Pulmonary artery endothelial cell (primary cell): ENCODE measurements around the gene MAPKAPK3. TPM values are rescaled to one million over a fixed set of nuclear protein-coding genes. Genes with fewer than 3 reads are reported as not detected.
"Not testable (repeated sequence)": the region's sequence is repeated elsewhere in the genome, so short reads cannot be mapped to it uniquely, and the experiment has no call there.

ENCODE experiments used
- DNase-seq: peaks from one replicate; pipeline ENCODE4 v3.0.0-alpha.2; 2011; ENCODE audit warnings: low read depth, low spot score
- total RNA-seq: library from RNA; depleted of rRNA; stranded (reverse); fragments of >200 nt; gene quantifications from 2 replicates; pipeline ENCODE4 v1.2.3, GENCODE V29; 2014

The MAPKAPK3 gene
- total RNA-seq, 1 donor from 2014 or later = 32.4 TPM

DNA sequence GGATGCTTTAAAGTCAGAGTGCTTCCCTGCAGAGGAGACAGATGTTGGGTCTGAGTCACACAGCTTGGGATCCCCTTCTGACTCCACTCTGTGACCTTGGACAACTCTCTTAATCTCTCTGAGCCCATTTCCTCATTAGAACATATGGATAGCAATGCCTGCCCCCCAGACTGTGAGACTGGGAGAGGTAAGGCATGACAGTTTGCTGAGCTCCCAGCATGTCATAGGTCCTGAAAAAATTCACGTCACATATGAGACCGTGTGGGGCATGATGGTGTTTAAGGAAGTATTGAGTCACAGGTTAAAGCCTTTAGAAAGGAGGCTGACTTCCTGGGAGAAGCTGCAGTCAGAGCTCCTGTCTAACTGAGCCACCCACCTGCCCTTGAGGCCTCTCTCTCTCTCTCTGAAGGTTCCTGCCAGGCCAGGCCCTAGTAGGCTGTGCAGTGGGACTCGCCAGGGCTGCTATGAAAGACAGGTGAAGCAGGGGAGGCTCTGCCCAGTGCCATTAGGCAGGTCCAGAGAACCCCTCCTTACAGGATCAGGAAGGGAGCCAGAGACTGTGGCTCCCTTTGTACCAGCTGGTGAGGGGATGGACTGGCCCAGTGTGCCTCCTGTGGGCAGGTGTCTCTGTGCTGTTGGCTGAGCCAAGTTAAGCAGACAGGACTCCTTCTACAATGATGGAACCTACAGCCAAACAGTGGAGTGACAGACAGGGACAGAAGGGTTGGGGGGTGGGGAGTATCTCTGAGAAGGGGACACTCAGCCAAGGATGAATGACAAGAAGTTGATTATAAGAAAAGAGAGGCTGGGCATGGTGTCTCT is 38.3 kb downstream of the MAPKAPK3 start:
- DNase-seq = no peak

DNA sequence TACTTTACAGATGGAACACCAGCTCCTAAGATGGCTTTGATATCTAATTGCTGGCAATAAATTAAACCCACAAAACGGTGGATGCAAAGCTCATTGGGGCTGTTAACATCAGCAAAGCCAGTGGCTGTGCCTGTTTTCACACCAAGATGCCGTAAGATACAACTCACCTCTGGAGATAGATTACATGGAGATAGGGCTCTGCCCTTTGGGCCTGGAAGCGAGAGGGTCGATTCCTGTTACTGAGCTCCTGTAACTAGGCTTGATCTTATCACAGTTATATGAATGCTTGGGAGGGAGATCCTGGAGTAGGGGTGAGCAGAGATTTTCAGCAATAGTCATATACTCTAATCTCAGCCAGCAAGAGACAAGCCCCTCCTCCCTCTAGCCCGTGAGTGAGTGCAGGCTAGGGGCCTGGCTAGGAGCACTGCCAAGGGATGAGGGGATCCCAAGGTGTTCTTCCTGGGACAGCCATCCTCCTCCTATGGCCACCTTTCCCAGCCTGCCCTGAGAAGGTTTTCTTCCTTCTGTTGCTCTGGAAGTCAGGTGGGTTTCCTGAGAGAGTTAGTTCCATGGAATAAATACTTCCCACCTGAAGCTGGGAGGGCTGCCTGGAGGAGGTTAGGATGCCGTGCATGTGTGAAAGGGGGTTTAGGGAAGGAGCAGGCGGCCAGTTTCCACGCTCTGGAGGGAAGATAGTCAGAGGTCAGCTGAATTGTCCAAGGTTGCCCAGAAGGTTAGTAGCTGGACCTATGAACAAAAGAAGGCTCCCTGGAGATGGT is 39.7 kb downstream of the MAPKAPK3 start:
- no peak for DNase-seq

DNA sequence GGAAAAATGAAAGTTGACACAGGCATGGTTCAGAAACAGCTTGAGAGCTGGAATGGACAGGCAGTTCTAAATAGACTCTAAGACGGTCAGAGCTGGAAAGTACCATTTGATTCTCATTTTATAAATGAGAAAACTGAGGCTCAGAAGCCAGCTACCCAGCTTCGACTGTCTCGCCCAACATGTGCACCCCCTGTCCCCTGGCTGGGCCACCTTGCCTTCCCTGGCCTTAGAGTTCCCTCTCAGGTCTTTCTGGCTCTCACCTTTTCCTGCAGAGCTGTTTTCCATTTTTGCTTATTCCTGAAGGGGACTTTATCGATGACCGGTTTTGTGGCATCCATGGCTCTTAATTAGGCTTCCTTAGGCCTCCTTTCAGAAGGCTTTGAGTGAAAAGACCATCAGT is 40.5 kb downstream of the MAPKAPK3 start:
- no peak for DNase-seq

DNA sequence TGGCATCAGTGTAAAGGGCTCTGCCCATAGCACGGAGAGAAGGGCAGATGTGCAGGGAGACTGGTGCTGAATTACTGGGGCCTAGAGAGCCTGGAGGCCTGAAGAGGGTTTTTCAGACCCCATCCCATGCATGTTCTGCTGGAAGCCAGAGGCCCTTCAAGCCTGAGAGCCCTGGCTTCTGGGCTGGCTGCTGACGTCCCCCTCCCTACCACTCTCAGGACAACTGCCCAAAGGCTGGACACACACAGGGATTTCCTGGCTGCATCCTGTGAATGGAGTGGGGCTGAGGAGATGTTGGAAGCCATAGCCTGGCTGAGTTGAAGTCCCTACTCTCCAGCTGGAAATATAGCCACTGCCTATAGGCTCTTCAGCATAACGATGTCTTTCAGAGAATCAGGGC is 40.9 kb downstream of the MAPKAPK3 start:
- DNase-seq = no peak

DNA sequence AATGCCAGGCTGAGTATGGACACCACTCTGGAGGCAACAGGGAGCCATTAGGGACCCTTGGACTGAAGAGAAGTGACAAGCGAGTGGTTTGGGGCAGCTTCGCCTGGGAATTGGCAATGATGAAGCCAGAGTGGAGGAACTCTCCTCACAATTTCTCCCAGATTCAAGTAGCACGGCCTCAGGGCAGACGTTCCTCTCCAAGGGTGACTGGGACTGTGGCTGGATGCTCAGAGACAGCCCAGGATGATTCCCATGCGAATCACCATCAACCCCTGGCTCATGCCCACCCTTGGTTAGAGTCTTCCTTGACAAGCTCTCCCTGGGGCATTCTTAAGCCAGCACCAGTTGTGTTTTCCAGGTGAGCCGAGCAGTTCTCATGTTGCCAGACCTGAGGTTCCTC is 41.5 kb downstream of the MAPKAPK3 start:
- DNase-seq = no peak

DNA sequence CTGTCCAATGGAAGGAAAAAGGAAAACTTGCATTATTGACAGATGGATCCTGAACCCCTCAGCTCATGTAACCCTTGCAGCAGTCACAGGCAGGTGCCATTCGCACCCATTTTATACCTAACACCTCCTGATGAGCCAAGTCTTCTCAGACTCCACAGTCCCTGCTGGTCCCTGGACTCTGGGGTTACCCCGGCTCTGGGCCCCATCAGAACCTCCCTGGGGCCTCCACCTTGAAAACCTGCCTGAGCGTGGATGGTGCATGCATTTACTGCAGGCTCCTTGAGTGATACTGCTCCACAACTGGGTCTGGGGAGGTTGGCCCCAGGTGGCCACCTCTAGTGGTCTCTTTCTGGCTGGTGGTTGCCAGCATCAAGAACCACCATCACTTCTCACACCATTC is 41.9 kb downstream of the MAPKAPK3 start:
- DNase-seq = no peak

DNA sequence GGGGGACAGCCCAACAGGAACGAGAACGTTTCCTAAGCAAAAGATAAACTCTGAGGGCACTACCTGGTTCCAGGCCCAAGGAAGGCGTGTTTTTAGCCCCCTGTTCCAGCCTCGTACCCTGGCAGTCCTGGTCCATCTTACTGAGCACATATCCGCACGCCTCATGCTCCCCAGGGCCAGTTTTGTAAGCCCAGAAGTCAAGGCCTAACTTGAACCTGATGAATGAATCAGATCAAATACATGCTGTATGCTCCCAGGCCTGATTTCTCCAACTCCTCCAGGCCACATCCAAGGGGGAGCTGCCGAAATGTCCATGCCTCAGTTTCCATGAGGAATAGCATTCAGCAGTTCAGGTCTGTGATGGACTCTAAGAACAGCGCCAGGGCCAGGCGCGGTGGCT is 43.4 kb downstream of the MAPKAPK3 start:
- no peak for DNase-seq

DNA sequence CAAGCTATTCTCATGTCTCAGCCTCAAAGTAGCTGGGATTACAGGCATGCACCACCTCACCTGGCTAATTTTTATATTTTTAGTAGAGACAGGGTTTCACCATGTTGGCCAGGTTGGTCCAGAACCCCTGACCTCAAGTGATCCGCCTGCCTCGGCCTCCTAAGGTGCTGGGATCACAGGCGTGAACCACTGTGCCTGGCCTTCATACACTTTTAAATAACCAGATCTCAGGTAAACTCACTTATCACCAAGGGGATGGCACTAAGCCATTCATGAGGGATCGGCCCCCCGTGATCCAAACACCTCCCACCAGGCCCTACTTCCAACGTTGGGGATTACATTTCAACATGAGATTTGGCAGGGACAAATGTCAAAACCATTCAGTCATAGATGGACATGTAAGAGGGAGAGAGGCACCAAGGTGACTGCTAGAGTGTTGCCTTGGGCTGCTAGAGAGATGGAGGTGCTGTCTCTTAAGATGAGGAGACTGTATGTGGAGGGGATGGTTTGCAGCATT is 44.4 kb downstream of the MAPKAPK3 start:
- no peak for DNase-seq

DNA sequence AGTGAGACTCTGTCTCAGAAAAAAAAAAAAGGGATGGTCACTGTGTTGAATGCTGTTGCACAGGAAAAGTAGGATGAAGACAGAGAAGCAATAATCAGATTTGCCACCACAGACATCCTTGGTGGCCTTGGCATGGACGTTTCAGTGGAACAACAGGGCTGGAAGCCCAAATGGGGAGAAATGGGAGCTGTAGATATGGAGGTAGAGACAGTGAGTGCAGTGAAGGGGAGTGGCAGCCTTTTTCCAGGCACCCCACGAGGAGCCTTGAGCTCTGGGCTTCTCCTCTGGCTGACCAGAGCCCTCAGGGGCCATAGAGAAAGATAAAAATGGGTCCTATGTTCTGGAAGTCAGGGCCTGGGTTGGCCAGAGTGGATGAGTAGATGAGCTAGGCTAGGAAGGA is 45.5 kb downstream of the MAPKAPK3 start:
- no peak for DNase-seq

DNA sequence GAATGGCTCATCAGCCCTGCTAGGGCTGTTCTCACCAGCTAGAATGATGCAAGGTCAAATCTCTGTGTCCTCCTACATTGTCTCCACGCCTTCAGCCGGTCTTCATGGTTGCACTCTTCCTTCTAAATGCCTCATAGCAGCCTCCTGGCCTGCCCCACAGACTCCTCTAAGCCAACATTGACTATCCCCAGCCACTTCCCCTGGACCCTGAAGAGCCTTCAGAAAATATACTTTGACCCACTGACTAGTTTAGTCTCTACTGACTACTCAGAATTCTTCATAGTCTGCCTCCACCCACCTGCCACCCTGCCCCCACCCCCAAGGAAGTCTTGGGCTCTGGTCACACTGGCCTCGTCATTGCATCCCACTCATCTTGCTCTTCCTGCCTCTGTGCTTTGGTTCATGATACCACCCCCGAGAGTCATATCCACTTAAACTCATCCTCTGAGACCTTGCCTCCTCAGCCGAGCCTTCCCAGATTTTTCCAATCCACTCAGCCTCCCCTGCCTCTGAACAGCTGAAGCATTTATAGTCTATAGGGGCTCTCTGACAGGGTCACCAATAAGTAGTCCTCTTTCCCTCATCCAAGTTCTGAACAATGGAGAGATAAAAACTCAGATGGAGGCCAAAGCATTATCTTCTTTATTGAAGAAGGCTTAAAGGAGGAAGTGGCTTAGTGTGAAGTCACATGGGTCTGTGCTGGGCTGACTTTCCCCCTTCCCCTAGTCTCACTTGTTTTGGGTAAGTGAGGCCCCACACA is 48.3 kb downstream of the MAPKAPK3 start:
- DNase-seq = no peak

DNA sequence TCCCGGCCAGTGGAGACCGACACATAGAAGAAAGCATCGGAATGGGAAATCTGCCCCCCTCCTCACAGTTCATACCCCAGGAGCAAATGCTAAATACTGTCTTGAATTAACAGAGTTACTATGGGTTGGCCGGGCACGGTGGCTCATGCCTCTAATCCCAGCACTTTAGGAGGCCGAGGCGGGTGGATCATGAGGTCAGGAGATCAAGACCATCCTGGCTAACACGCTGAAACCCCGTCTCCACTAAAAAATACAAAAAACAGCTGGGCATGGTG is 48.8 kb downstream of the MAPKAPK3 start:
- not testable (repeated sequence) for DNase-seq

DNA sequence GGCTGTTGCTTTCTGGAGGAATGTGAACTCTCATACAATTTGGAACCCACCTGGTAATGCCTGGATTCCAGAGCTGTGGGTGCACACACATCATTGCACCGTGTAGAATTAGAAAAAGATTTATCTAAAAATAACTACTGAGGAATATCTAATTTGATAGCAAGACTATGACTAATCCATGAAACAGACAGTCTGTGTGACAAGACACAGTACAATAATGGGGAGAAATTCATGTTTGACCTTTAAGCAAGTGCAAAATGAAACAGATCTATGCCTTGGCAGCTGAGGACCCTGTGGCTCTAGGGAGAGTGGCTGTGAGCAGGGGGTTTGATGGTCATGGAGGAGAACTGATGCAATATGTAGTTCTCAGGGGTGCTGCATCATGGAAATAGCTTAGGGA is 49.9 kb downstream of the MAPKAPK3 start:
- no peak for DNase-seq

DNA sequence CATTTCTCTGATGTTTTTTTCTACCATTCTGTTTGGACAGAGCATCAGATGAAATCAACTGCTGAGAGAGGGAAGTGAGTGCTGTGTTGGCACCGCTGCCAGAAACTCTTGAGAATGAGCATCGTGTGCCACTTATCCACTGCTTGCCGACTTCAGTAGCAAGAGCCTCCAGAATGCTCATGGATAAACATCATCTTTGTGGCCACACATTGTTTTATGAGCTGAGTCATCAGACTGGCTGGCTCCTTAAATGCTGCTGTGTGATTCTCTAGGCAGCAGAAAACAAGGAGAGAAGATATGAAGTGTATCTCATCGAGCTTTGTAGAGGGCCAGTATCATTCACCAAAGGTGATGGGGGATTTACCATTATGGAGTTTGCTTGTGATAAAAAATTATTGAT is 54.4 kb downstream of the MAPKAPK3 start:
- peak; percentile 11 for DNase-seq

DNA sequence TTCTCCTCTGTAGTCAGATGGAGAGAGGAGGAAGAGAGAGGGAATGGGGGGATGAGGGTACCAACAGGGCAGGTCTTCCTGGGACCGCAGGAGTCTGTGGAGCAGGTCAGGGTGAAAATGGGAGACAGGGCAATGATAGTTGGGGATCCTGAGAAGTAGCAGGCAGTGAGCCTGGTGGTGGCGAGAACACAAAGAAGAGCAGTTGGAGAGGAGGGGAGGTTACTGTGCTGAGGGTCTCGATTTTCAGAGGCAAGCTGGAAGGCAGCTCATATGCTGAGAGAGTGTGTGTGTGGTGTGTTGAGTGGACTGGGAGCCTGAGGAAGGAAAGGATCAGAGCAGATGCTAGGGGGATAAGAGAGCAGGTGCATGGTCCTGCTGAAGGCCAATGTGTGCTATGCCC is 55.7 kb downstream of the MAPKAPK3 start:
- no peak for DNase-seq

DNA sequence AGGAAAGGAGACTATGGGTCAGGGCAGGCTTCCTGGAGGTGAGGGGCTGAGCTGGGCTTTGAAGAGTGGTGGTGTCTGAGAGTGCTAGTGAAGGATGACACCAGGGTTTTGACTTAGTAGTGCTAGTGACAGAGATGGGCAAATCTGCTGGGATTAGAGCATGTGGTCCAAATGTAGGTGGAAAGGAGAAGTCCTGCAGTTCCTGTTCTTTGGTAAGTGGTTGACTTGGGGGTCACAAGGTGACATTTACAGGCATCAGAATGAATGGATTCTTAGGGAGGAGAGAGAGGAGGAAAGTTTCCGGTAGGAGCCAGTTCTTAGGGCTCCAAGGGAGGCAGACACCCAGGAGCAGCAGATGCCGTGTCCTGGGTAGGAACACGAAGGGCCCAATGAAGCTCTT is 57.0 kb downstream of the MAPKAPK3 start:
- DNase-seq = no peak

DNA sequence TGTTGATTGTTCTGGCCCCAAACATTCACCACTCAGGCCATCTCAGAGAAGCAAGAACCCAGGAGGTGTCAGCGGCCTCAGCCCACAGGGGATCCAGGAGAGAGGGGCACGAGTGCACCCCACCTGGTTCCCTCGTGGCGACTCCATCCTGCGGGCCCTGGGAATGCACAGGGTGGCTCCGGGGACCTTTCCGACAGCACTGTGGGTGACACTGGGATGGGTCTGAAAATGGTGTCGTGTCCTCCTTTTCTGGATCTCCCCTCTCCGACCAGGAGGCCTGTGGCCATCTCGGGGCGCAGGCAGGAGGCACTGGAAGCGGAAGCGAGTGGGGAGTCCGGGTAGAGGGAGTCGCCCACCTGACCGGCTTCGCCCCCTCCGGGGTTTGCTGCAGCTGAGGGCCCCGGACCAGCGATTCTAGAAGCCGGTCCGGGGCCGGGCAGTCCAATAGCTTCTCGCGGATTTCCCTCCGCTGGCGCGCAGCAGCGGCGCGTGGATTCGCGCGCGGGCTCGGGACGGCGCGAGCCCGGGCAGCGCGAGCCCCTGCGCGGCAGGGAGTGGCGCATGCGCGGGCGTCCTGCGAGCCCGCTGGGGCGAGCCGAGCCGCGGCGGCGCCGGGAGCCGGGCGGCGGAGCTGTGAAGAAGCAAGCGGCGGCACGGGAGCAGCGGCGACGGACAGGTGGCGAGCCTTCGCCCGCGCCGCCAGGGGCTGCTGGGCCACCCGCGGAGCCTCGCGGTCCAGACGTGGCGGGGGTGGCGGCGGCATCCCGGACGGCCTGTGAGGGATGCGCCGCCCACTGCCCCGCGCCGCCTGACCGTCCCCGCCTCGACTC is 57.6 kb downstream of the MAPKAPK3 start, which contains the start of gene DOCK3:
Gene DOCK3, plus strand, starts transcription at position 579 of the 830 bp plus-strand sequence. CDS start 337 bp downstream, outside the sequence.
- DNase-seq = no peak

DNA sequence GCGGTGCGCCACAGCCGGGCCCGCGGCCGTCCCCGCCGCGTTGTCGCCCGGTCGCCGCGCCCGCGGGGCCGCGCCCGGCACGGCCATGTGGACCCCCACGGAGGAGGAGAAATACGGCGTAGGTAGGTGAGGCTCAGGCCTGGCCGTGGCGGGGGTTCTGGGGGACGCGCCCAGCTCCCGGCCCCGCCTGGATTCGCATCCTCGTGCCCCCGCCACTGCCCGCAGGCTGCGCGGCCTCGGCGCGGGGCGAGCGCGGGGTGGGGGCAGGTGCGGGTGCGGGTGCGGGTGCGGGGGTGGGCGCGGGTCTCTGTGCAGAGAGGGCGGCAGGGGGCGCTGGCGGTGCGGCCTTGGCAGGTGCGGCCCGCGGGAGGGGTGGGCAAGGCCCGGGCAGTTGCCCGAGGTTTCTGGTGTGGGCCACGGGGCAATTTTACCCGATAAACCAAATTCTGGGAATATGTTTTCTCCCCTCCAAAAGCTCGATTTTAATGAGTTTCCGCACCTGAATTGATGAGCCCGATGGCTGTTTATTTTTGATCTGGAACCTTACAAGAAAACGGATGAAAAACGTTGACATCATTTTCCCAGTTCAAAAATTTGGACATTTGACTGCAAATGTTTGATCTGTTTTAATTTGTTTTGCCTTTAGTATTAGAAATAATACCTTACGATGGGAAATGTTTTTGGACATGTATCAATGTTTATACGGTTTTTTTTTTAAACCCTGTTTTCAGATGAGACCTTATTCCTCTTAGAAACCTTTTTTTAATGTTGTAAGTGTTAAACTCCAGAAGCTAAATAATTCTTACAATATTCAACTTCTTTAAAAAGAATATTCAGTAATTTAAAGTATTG is 58.5 kb downstream of the MAPKAPK3 start:
- no peak for DNase-seq

DNA sequence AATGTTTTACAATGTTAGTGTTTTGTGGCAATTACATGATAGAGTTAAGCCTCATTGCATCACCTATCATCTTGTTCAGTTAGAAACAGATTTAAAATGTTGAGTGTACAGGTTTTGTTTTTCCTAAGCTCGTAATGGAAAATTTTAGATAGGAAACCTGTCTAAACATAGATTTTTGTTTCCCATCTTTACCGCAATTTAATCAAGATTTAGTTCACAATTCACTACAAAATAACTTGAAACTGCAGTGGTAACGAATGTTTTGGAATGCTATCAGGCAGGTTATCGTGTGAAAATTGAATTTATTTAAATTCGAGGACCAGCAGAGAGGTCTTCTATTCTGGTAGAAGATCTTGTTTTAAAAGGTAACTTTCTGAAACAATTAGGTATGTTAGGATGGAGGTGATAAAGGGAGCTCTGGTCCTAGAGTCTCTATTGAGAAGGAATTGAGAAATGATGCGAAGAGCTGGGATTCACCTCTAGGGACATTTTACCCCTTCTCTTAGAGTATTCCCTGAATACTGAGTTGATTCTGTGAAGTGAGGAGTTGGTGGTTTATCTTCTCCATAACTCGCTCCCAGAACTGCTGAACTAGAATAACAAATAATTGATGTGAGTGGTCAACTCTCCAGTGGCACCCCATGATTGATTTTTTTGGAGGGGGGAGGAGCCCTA is 59.2 kb downstream of the MAPKAPK3 start:
- no peak for DNase-seq

DNA sequence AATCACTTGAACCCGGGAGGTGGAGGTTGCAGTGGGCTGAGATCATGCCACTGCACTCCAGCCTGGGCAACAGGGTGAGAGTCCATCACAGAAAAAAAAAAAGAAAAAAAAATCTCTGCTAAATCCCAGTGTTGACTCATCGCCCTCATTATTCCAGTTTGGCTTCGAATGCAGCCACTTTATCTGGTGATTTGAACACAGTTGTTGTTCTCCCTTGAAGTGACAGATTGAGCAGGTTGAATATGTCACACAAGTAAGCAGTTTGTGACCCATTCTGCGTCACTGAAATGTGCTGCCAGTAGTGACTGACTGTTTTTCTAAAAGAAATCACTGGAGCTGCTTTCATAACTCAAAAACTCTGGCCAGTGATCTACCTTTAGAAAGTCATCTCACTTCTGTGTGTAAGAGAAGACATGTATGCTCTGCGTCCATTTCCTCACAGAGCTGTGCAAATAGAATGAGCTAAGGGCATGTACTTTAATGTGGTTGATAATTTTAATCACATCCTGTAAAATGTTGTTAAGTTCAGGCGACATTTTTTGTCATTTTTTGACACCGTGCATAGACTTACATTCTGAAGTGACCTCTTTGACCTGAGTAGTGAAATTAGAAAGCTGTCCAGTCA is 70.3 kb downstream of the MAPKAPK3 start:
- no peak for DNase-seq
